Type B pancreatic cell (in vitro differentiated cells): Measurements from ENCODE around the gene PRAC2. TPM values are rescaled to one million over a fixed set of nuclear protein-coding genes. Genes with fewer than 3 reads are reported as not detected.

ENCODE experiments used
- DNase-seq: peaks from one replicate; pipeline ENCODE4 v3.0.0; 2021; ENCODE audit warnings: mixed read lengths; ENCODE audit not compliant: unreplicated experiment; ENCODE audit errors: extremely low spot score
- H3K27ac Mint-ChIP-seq: 2 replicates; pipeline ENCODE4 v1.8.0; 2021; ENCODE audit warnings: mild to moderate bottlenecking, mixed read lengths
- H3K27me3 Mint-ChIP-seq: 2 replicates; pipeline ENCODE4 v1.8.0; 2021; ENCODE audit warnings: mixed read lengths
- H3K36me3 Mint-ChIP-seq: 2 replicates; pipeline ENCODE4 v1.8.0; 2021; ENCODE audit warnings: mixed read lengths
- H3K4me1 Mint-ChIP-seq: one replicate; pipeline ENCODE4 v1.8.0; 2021; ENCODE audit warnings: mixed read lengths; ENCODE audit not compliant: unreplicated experiment
- H3K4me3 Mint-ChIP-seq: 2 replicates; pipeline ENCODE4 v1.8.0; 2021; ENCODE audit warnings: mild to moderate bottlenecking, mixed read lengths
- H3K9me3 Mint-ChIP-seq: 2 replicates; pipeline ENCODE4 v1.8.0; 2021; ENCODE audit warnings: mixed read lengths
- CTCF ChIP-seq: fragments of 200-600 bp; sonication (generic); conservative IDR thresholded peaks from 2 replicates; pipeline ENCODE4 v1.5.0; 2021; ENCODE audit warnings: antibody characterized with exemption, mild to moderate bottlenecking
- total RNA-seq: library from RNA; stranded (reverse); gene quantifications from 2 replicates; pipeline ENCODE4 v1.2.1, GENCODE V29; 2021; ENCODE audit warnings: low replicate concordance

The PRAC2 gene
- total RNA-seq, 1 donor from 2014 or later, result not detected

- H3K36me3 Mint-ChIP-seq, result no peaks in the 10 kb centered on the region
- no peak overlapping the region for H3K4me3 Mint-ChIP-seq
- no peak for TF ChIP-seq CTCF
- H3K4me1 Mint-ChIP-seq, result no peaks in the 10 kb centered on the region
- H3K27me3 Mint-ChIP-seq, result peaks cover 94% of the 10 kb centered on the region
- H3K27ac Mint-ChIP-seq, result no peak overlapping the region
- no peak for DNase-seq
- no peaks in the 10 kb centered on the region for H3K9me3 Mint-ChIP-seq
Observed at GRCh38 chr17:48760411-48760810, 37.4 kb downstream of the PRAC2 start.

- no peak overlapping the region for H3K27ac Mint-ChIP-seq
- TF ChIP-seq CTCF, result no peak
- no peak for DNase-seq
- H3K36me3 Mint-ChIP-seq, result no peaks in the 10 kb centered on the region
- H3K27me3 Mint-ChIP-seq, result peaks cover 94% of the 10 kb centered on the region
- H3K4me3 Mint-ChIP-seq, result no peak overlapping the region
- H3K9me3 Mint-ChIP-seq, result no peaks in the 10 kb centered on the region
- H3K4me1 Mint-ChIP-seq, result no peaks in the 10 kb centered on the region
Observed at GRCh38 chr17:48761114-48761513, 38.1 kb downstream of the PRAC2 start.

GRCh38 chr17:48767263-48767774, 44.3 kb downstream of the PRAC2 start:
- no peaks in the 10 kb centered on the region for H3K4me1 Mint-ChIP-seq
- DNase-seq, result no peak
- no peak overlapping the region for H3K4me3 Mint-ChIP-seq
- peak; percentile 14 for TF ChIP-seq CTCF
- H3K27me3 Mint-ChIP-seq, result peaks cover 74% of the 10 kb centered on the region
- no peaks in the 10 kb centered on the region for H3K9me3 Mint-ChIP-seq
- H3K36me3 Mint-ChIP-seq, result no peaks in the 10 kb centered on the region
- no peak overlapping the region for H3K27ac Mint-ChIP-seq

- TF ChIP-seq CTCF, result no peak
- Mint-ChIP-seq H3K9me3 (no peaks in the 10 kb centered on the region), H3K36me3 (no peaks in the 10 kb centered on the region), H3K27ac (no peak overlapping the region), H3K4me1 (no peaks in the 10 kb centered on the region), H3K27me3 (peaks cover 59% of the 10 kb centered on the region), H3K4me3 (no peak overlapping the region)
- DNase-seq, result no peak
Observed at GRCh38 chr17:48769009-48769675, 46.2 kb downstream of the PRAC2 start.

- no peak for TF ChIP-seq CTCF
- DNase-seq, result no peak
- peaks cover 46% of the 10 kb centered on the region for H3K27me3 Mint-ChIP-seq
Observed at GRCh38 chr17:48770954-48771353, 48.0 kb downstream of the PRAC2 start.

More at GRCh38 chr17:48770954-48771353, 48.0 kb downstream of the PRAC2 start:
- H3K4me3 Mint-ChIP-seq, result no peak overlapping the region
- H3K4me1 Mint-ChIP-seq, result no peaks in the 10 kb centered on the region
- H3K27ac Mint-ChIP-seq, result no peak overlapping the region
- H3K36me3 Mint-ChIP-seq, result no peaks in the 10 kb centered on the region
- no peaks in the 10 kb centered on the region for H3K9me3 Mint-ChIP-seq
